K562 (cell line): ENCODE data around the gene SLC22A3.

ENCODE experiments used
- MAX ChIP-seq: sonication (generic); formaldehyde crosslinking; IDR thresholded peaks from 2 replicates; pipeline ENCODE4 v1.9.0; 2022; ENCODE audit warnings: mild to moderate bottlenecking, missing genetic modification reagents
- SREBF1 ChIP-seq: fragments of 150-350 bp; IDR thresholded peaks from 2 replicates; pipeline ENCODE4 v1.6.1; 2014; ENCODE audit warnings: antibody characterized with exemption, low read depth, low read length, borderline replicate concordance
- TF ChIP-seq, protein P1 (sequence below): sonication (generic); formaldehyde crosslinking; IDR thresholded peaks from 2 replicates; pipeline ENCODE4 v1.9.0; 2022; ENCODE audit warnings: mild to moderate bottlenecking, missing genetic modification reagents

GRCh38 chr6:160408528-160408927, 60.4 kb downstream of the SLC22A3 start:
- TF ChIP-seq, protein P1, sequence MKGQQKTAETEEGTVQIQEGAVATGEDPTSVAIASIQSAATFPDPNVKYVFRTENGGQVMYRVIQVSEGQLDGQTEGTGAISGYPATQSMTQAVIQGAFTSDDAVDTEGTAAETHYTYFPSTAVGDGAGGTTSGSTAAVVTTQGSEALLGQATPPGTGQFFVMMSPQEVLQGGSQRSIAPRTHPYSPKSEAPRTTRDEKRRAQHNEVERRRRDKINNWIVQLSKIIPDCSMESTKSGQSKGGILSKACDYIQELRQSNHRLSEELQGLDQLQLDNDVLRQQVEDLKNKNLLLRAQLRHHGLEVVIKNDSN (CRISPR knock-in tag), result no peak
- no peak for TF ChIP-seq SREBF1
- no peak for TF ChIP-seq MAX
